K562 (cell line): Measurements from ENCODE around the gene PNMA3. TPM values are rescaled to one million over a fixed set of nuclear protein-coding genes. Genes with fewer than 3 reads are reported as not detected.

ENCODE experiments used
- CEBPB ChIP-seq: fragments of 450-650 bp; IDR thresholded peaks from 2 replicates; pipeline ENCODE4 v1.6.1; 2016; ENCODE audit warnings: missing genetic modification characterization, missing compliant biosample characterization
- CHD7 ChIP-seq: fragments of 200-600 bp; sonication (generic); IDR thresholded peaks from one replicate; pipeline ENCODE4 v1.6.1; 2012; ENCODE audit warnings: mild to moderate bottlenecking, low read depth, low read length, inconsistent platforms
- HSF4 ChIP-seq: fragments of 250-450 bp; sonication (Bioruptor Pico); IDR thresholded peaks from 2 replicates; pipeline ENCODE4 v2.1.2; 2022; ENCODE audit warnings: mild to moderate bottlenecking, moderate library complexity, borderline replicate concordance
- MYBL2 ChIP-seq, 2 experiments: fragments of 450-650 bp in 1 of 2; sonication (generic) in 1 of 2; formaldehyde crosslinking in 1 of 2; IDR thresholded peaks; 2 replicates each; pipeline versions ENCODE4 v1.6.1 to v1.8.1; 2017 to 2022; ENCODE audit warnings: borderline replicate concordance in 1 of 2, inconsistent platforms in 1 of 2, low read depth in 1 of 2, mild to moderate bottlenecking in 1 of 2, missing genetic modification reagents in 1 of 2, moderate library complexity in 1 of 2
- PML ChIP-seq: IDR thresholded peaks from 2 replicates; pipeline ENCODE4 v1.6.1; 2012; ENCODE audit warnings: low read length, inconsistent platforms
- RAD21 ChIP-seq, 2 experiments: fragments of 250-450 bp in 1 of 2; fragments of 450-650 bp in 1 of 2; sonication (Bioruptor Pico) in 1 of 2; formaldehyde crosslinking in 1 of 2; IDR thresholded peaks in 1 of 2; conservative IDR thresholded peaks in 1 of 2; 2 replicates each; pipeline versions ENCODE4 v1.4.0 to v1.8.0; 2020 to 2022; ENCODE audit warnings: mild to moderate bottlenecking in 2 of 2, moderate library complexity in 1 of 2
- TGIF2 ChIP-seq: sonication (generic); formaldehyde crosslinking; IDR thresholded peaks from 2 replicates; pipeline ENCODE4 v1.8.1; 2022; ENCODE audit warnings: mild to moderate bottlenecking, missing genetic modification reagents, moderate library complexity
- YY1 ChIP-seq, 3 experiments: IDR thresholded peaks; 2 replicates each; pipeline ENCODE4 v1.6.1; 2011; ENCODE audit warnings: low read length in 2 of 3, mild to moderate bottlenecking in 2 of 3, moderate library complexity in 2 of 3, borderline replicate concordance in 1 of 3, control low read depth in 1 of 3, low read depth in 1 of 3; ENCODE audit not compliant: insufficient read depth in 3 of 3, insufficient replicate concordance in 2 of 3, control insufficient read depth in 1 of 3, insufficient read length in 1 of 3; ENCODE audit errors: extremely low read depth in 1 of 3
- ZBED1 ChIP-seq: IDR thresholded peaks from 2 replicates; pipeline ENCODE4 v1.6.1; 2014
- polyA plus RNA-seq, 8 experiments: library from polyadenylated mRNA; depleted of rRNA in 4 of 8; stranded (reverse) in 5 of 8; unstranded in 3 of 8; fragments of >200 nt; fragmentation: Nextera tagmentation in 2 of 8; fragmentation: Illumina TruSeq in 1 of 8; extraction: Ambion mirVana in 2 of 8; extraction: Trizol in 1 of 8; gene quantifications; 2 replicates each; pipeline versions ENCODE4 v1.2.1 to v1.2.3, GENCODE V29; 2011 to 2014; ENCODE audit warnings: inconsistent platforms in 1 of 8, missing spikeins in 1 of 8
- total RNA-seq, 7 experiments: library from RNA; depleted of rRNA in 6 of 7; stranded (reverse); fragments of >200 nt in 6 of 7; fragmentation: Illumina TruSeq in 2 of 7; extraction: Trizol in 2 of 7; gene quantifications; 2 replicates each; pipeline versions ENCODE4 v1.2.1 to v1.2.3, GENCODE V29; 2011 to 2021; ENCODE audit warnings: low replicate concordance in 1 of 7
- TF ChIP-seq, protein P1 (sequence below): fragments of 250-450 bp; sonication (Bioruptor Pico); IDR thresholded peaks from 2 replicates; pipeline ENCODE4 v1.4.0; 2020; ENCODE audit warnings: borderline replicate concordance
- TF ChIP-seq, protein P2 (sequence below): sonication (generic); formaldehyde crosslinking; IDR thresholded peaks from 2 replicates; pipeline ENCODE4 v1.8.0; 2022; ENCODE audit warnings: missing genetic modification reagents, mild to moderate bottlenecking, moderate library complexity, borderline replicate concordance

PNMA3 gene
- total and polyA plus RNA-seq, 9 of the 15 experiments (the other 6 are each of a cell fraction or from before 2014, with no cell fraction given), result 0.01 to 1.5 (median 0.95) TPM; not detected in 1

- TF ChIP-seq CEBPB (tag), result no peak
- no peak for TF ChIP-seq CHD7
- TF ChIP-seq PML, result no peak
- peak; percentile 96 to 98 for TF ChIP-seq RAD21 (CRISPR knock-in tag; conservative IDR thresholded peaks at IDR 0.05 in 1 of 2, IDR thresholded peaks at IDR 0.05 in 1 of 2)
- no peak for TF ChIP-seq TGIF2 (CRISPR knock-in tag)
- no peak for TF ChIP-seq MYBL2 (IDR thresholded peaks at IDR 0.05; ENCODE audit: low read depth)
- no peak for TF ChIP-seq MYBL2 (CRISPR knock-in tag; IDR thresholded peaks at IDR 0.05; ENCODE audit: borderline replicate concordance)
- TF ChIP-seq ZBED1, result no peak
- peak in 1 of 3 experiments; percentile 28 for TF ChIP-seq YY1 (IDR thresholded peaks at IDR 0.05; ENCODE audit: borderline replicate concordance in 1 of 3, control insufficient read depth in 1 of 3, extremely low read depth in 1 of 3, insufficient read depth in 3 of 3, insufficient read length in 1 of 3, insufficient replicate concordance in 2 of 3, low read depth in 1 of 3, low read length in 2 of 3)
- no peak for TF ChIP-seq HSF4 (CRISPR knock-in tag)
- TF ChIP-seq, protein P1, sequence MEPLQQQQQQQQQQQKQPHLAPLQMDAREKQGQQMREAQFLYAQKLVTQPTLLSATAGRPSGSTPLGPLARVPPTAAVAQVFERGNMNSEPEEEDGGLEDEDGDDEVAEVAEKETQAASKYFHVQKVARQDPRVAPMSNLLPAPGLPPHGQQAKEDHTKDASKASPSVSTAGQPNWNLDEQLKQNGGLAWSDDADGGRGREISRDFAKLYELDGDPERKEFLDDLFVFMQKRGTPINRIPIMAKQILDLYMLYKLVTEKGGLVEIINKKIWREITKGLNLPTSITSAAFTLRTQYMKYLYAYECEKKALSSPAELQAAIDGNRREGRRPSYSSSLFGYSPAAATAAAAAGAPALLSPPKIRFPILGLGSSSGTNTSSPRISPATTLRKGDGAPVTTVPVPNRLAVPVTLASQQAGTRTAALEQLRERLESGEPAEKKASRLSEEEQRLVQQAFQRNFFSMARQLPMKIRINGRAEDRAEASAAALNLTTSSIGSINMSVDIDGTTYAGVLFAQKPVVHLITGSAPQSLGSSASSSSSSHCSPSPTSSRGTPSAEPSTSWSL (CRISPR knock-in tag), result no peak
- TF ChIP-seq, protein P2, sequence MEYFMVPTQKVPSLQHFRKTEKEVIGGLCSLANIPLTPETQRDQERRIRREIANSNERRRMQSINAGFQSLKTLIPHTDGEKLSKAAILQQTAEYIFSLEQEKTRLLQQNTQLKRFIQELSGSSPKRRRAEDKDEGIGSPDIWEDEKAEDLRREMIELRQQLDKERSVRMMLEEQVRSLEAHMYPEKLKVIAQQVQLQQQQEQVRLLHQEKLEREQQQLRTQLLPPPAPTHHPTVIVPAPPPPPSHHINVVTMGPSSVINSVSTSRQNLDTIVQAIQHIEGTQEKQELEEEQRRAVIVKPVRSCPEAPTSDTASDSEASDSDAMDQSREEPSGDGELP (CRISPR knock-in tag), result peak; percentile 61; the same call in 1 of the 2 replicates
Measured at GRCh38 chrX:153032397-153033118, 23.7 kb upstream of the PNMA3 start (continued).
